Testis (tissue), 3 donors: Measurements from ENCODE around the gene RPLP2. TPM values are rescaled to one million over a fixed set of nuclear protein-coding genes. Genes with fewer than 3 reads are reported as not detected.

ENCODE experiments used
- DNase-seq: peaks from one replicate; pipeline ENCODE4 v3.0.0-alpha.2; 2019
- H3K27ac ChIP-seq, 2 donors: fragments of 200-600 bp; sonication (generic); one replicate each; pipeline ENCODE4 v1.5.1; 2019
- H3K27me3 ChIP-seq: fragments of 200-600 bp; sonication (generic); one replicate; pipeline ENCODE4 v1.5.1; 2019
- H3K36me3 ChIP-seq: fragments of 200-600 bp; sonication (generic); one replicate; pipeline ENCODE4 v1.5.1; 2017; ENCODE audit warnings: low read depth; ENCODE audit errors: missing control alignments
- H3K4me1 ChIP-seq: fragments of 200-600 bp; sonication (generic); one replicate; pipeline ENCODE4 v1.5.1; 2019
- H3K4me3 ChIP-seq, 2 donors: fragments of 200-600 bp; sonication (generic); one replicate each; pipeline ENCODE4 v1.5.1; 2017 to 2019
- H3K9me3 ChIP-seq: fragments of 200-600 bp; sonication (generic); one replicate; pipeline ENCODE4 v1.5.1; 2017
- POLR2A ChIP-seq: fragments of 450-650 bp; IDR thresholded peaks from one replicate; pipeline ENCODE4 v1.6.1; 2017; ENCODE audit warnings: antibody characterized with exemption, mild to moderate bottlenecking, moderate library complexity
- WGBS, 2 donors: methylation state at CpG; one replicate each; pipeline ENCODE4 v1.1.5; 2018; 5-methylcytosine and 5-hydroxymethylcytosine counted together
- intact Hi-C: fragments of 100-400 bp; cut with DNase I; formaldehyde crosslinking; loops from one replicate; pipeline ENCODE4 v1.15.1; 2023; ENCODE audit warnings: low total_unique reads
- polyA plus RNA-seq: library from polyadenylated mRNA; stranded (reverse); fragments of 350-450 nt; fragmentation: Illumina TruSeq; extraction: RNeasy Lipid Tissue Mini Kit (QIAGEN cat#74804); gene quantifications from one replicate; pipeline ENCODE4 v1.2.3, GENCODE V29; 2014; ENCODE audit warnings: low read depth, low replicate concordance; ENCODE audit not compliant: insufficient read depth
- total RNA-seq, 2 donors: library from RNA; depleted of rRNA; stranded (reverse); fragments of >200 nt; gene quantifications; one replicate each; pipeline ENCODE4 v1.2.3, GENCODE V29; 2016
- TF ChIP-seq, protein P1 (sequence below), 3 experiments: fragments of 450-650 bp in 2 of 3; fragments of 200-600 bp in 1 of 3; sonication (generic) in 1 of 3; IDR thresholded peaks; one replicate each; pipeline ENCODE4 v1.5.1; 2016 to 2019; ENCODE audit warnings: antibody characterized with exemption in 3 of 3, mild to moderate bottlenecking in 2 of 3, moderate library complexity in 1 of 3

RPLP2 gene
- total and polyA plus RNA-seq, 3 donors from 2014 or later, result 193 to 943 (median 864) TPM

DNA sequence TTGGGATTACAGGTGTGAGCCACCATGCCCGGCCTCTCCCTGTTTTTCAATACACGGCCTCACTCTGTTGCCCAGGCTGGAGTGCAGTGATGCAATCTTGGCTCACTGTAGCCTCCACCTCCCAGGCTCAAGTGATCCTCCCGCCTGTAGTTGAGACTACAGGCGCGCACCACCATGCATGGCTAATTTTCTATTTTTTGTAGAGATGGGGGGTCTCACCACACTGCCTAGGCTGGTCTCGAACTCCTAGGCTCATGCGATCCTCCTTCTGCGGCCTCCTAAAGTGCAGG is 44.0 kb upstream of the RPLP2 start:
- Histone ChIP-seq H3K4me3 (no peak overlapping the region), H3K27me3 (no peaks in the 10 kb centered on the region), H3K27ac (no peak overlapping the region), H3K36me3 (no peaks in the 10 kb centered on the region), H3K9me3 (no peaks in the 10 kb centered on the region), H3K4me1 (no peaks in the 10 kb centered on the region)
- TF ChIP-seq, protein P1, sequence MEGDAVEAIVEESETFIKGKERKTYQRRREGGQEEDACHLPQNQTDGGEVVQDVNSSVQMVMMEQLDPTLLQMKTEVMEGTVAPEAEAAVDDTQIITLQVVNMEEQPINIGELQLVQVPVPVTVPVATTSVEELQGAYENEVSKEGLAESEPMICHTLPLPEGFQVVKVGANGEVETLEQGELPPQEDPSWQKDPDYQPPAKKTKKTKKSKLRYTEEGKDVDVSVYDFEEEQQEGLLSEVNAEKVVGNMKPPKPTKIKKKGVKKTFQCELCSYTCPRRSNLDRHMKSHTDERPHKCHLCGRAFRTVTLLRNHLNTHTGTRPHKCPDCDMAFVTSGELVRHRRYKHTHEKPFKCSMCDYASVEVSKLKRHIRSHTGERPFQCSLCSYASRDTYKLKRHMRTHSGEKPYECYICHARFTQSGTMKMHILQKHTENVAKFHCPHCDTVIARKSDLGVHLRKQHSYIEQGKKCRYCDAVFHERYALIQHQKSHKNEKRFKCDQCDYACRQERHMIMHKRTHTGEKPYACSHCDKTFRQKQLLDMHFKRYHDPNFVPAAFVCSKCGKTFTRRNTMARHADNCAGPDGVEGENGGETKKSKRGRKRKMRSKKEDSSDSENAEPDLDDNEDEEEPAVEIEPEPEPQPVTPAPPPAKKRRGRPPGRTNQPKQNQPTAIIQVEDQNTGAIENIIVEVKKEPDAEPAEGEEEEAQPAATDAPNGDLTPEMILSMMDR (IDR thresholded peaks at IDR 0.05), result no peak
- no peak for TF ChIP-seq POLR2A
- 93 to 94% methylated on average over 8 of the region's 8 CpGs for WGBS, 2 donors
- no peak for DNase-seq
- intact Hi-C loops, result no loop called here

DNA sequence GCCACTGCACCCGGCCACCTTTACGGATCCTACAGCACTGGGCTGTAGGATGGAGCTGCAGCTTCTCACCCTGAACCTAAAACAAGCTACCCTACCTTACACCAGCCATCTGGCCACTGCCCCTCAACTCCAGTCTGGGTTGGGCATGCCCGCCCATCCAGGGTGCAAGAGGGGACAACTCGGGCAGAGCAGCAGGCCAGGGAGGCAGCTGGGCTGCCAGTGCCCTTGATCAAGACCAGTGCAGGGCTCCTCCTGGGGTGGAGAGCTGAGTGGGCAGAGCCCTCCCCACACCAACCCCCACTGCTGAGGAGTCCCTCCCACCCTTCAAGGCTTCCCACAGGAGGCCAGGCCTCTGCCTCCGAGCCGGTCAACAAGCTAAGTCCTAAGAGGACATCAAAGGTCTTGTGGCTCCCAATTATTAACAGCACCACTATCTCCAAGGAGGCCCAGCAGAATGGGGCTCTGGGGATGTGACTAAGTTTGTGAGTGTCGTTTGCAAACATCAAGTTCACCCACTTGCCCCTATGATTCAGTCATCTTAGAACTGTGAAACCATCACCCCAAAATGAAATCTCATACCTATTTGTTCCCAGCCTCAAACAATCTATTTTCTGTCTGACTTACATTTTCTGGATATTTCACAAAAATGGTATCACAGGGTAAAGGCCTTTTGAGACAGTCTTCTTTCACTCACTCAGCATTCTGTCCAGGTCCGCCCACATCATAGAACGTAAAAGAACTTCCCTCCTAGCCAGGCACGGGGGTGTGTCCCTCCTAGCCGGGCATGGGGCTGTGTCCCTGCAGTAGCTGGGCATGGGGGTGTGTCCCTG is 43.4 kb upstream of the RPLP2 start:
- no peaks in the 10 kb centered on the region for H3K27me3 ChIP-seq
- DNase-seq, result no peak
- intact Hi-C loops, result no loop called here
- no peaks in the 10 kb centered on the region for H3K9me3 ChIP-seq
- TF ChIP-seq POLR2A, result no peak
- TF ChIP-seq, protein P1 (IDR thresholded peaks at IDR 0.05), result no peak
- H3K4me1 ChIP-seq, result no peaks in the 10 kb centered on the region
- H3K4me3 ChIP-seq, result no peak overlapping the region
- 74 to 78% methylated on average over 7 to 11 of the region's 11 CpGs for WGBS, 2 donors
- no peaks in the 10 kb centered on the region for H3K36me3 ChIP-seq
- H3K27ac ChIP-seq, result no peak overlapping the region

DNA sequence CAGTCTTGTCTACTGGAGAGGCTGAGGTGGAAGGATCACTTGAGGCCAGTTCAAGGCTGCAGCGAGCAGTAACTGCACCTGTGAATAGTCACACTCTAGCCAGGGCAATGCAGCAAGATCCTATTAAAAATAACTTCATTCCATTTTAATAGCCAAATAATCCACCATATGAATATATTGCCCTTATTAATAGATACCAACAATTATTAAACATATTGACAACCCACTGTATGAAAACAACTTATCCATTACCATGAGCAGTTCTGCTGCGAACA is 42.9 kb upstream of the RPLP2 start:
- Histone ChIP-seq H3K27ac (no peak overlapping the region), H3K4me3 (no peak overlapping the region), H3K9me3 (no peaks in the 10 kb centered on the region), H3K4me1 (no peaks in the 10 kb centered on the region), H3K27me3 (no peaks in the 10 kb centered on the region), H3K36me3 (no peaks in the 10 kb centered on the region)
- intact Hi-C loops, result no loop called here
- TF ChIP-seq, protein P1 (IDR thresholded peaks at IDR 0.05), result no peak
- TF ChIP-seq POLR2A, result no peak
- DNase-seq, result no peak
- 90 to 93% methylated on average over 2 of the region's 2 CpGs for WGBS, 2 donors

DNA sequence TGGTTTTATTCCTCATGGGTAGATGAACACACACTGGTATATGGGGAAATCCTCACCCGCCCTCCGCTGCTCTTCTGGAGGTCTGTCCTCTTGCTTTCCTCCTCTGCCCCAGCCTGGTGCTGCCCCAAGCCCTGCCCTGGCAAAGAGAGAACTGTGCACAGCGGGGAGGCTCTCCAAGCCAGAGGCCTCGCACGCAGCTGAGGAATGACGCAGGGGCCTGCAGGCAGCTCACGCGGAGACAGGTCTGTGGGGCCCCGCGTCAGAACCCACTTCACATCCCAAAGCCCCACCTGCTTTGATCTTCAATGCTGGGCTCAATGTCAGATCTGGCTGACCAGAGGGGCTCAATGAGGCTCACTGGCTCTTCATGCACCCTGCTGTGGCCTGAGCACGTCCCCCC is 42.5 kb upstream of the RPLP2 start:
- DNase-seq, result no peak
- no peak overlapping the region for H3K27ac ChIP-seq
- no peaks in the 10 kb centered on the region for H3K9me3 ChIP-seq
- 91 to 92% methylated on average over 7 to 11 of the region's 11 CpGs for WGBS, 2 donors
- H3K27me3 ChIP-seq, result no peaks in the 10 kb centered on the region
- peaks cover under 1% of the 10 kb centered on the region for H3K4me1 ChIP-seq
- intact Hi-C loops, result no loop called here
- TF ChIP-seq, protein P1 (IDR thresholded peaks at IDR 0.05), result no peak
- no peak for TF ChIP-seq POLR2A
- no peaks in the 10 kb centered on the region for H3K36me3 ChIP-seq
- no peak overlapping the region for H3K4me3 ChIP-seq
